ENCODE results near the gene GORAB.

The GORAB gene

DNA sequence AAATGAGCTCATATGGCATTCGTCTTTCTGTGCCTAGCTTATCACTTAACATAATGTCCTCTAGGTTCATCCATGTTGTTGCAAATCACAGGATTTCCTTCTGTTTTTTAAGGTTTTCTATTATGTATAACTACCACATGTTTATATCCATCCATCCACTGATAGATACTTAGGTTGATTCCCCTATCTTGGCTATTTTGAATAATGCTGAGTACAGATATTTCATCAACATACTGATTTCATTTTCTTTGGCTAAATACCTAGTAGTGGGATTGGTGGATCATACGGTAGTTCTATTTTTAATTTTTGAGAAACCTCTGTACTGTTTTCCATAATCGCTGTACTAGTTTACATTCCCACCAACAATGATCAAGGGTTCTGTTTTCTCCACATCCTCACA is 45.0 kb downstream of the GORAB start:
- H3K4me3 ChIP-seq (ENCODE audit: low read length) = no peak overlapping the region
- H3K27ac ChIP-seq (ENCODE audit: low read depth, low read length) = no peak overlapping the region
- H3K9me3 ChIP-seq (ENCODE audit: control insufficient read depth, insufficient read depth, low read length) = no peaks in the 10 kb centered on the region
- H3K36me3 ChIP-seq (ENCODE audit: control insufficient read depth, low read length) = no peaks in the 10 kb centered on the region
- no peaks in the 10 kb centered on the region for H4K20me1 ChIP-seq (ENCODE audit: control insufficient read depth, insufficient read depth, low read depth, low read length)
- H3F3A ChIP-seq (ENCODE audit: control insufficient read depth, insufficient read depth) = no peaks in the 10 kb centered on the region
- H3K4me1 ChIP-seq (ENCODE audit: control insufficient read depth, low read length) = no peaks in the 10 kb centered on the region
- H3K9me2 ChIP-seq (replicated peaks; ENCODE audit: control insufficient read depth, low read length) = no peaks in the 10 kb centered on the region
- H3K4me2 ChIP-seq (ENCODE audit: low read length) = no peak overlapping the region
- H3K27me3 ChIP-seq (ENCODE audit: control insufficient read depth, low read length) = no peaks in the 10 kb centered on the region
- no peaks in the 10 kb centered on the region for H3K79me2 ChIP-seq (ENCODE audit: control insufficient read depth, low read length)
- TF ChIP-seq, protein P1, sequence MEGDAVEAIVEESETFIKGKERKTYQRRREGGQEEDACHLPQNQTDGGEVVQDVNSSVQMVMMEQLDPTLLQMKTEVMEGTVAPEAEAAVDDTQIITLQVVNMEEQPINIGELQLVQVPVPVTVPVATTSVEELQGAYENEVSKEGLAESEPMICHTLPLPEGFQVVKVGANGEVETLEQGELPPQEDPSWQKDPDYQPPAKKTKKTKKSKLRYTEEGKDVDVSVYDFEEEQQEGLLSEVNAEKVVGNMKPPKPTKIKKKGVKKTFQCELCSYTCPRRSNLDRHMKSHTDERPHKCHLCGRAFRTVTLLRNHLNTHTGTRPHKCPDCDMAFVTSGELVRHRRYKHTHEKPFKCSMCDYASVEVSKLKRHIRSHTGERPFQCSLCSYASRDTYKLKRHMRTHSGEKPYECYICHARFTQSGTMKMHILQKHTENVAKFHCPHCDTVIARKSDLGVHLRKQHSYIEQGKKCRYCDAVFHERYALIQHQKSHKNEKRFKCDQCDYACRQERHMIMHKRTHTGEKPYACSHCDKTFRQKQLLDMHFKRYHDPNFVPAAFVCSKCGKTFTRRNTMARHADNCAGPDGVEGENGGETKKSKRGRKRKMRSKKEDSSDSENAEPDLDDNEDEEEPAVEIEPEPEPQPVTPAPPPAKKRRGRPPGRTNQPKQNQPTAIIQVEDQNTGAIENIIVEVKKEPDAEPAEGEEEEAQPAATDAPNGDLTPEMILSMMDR (IDR thresholded peaks at IDR 0.05; ENCODE audit: low read depth, low read length, poor library complexity, severe bottlenecking) = no peak
- no peak for TF ChIP-seq EZH2phosphoT487 (IDR thresholded peaks at IDR 0.05; ENCODE audit: borderline replicate concordance, low read length)

DNA sequence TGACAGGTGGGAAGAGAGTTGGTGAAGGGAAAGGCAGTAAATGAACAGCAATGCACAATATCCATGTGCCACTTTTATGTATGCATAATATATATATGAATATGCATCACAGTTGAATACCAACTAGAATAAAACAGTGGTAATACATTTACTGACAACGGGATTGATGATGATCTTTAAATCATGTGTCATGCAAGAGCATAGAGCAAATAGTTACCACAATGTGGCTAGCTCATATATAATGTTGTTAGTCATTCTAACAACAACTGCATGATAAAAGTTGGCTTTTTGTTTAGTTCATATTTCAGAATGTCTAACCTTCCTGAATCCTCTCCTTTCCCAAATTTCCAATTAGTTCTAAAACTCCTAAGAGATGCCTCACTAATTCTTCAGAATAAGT is 46.4 kb downstream of the GORAB start:
- Histone ChIP-seq H3K9me2 (replicated peaks; ENCODE audit: control insufficient read depth, low read length) (no peaks in the 10 kb centered on the region), H3F3A (ENCODE audit: control insufficient read depth, insufficient read depth) (no peaks in the 10 kb centered on the region), H3K27me3 (ENCODE audit: control insufficient read depth, low read length) (no peaks in the 10 kb centered on the region), H3K36me3 (ENCODE audit: control insufficient read depth, low read length) (no peaks in the 10 kb centered on the region), H3K9me3 (ENCODE audit: control insufficient read depth, insufficient read depth, low read length) (no peaks in the 10 kb centered on the region), H3K4me3 (ENCODE audit: low read length) (no peak overlapping the region), H3K27ac (ENCODE audit: low read depth, low read length) (no peak overlapping the region), H4K20me1 (ENCODE audit: control insufficient read depth, insufficient read depth, low read depth, low read length) (no peaks in the 10 kb centered on the region), H3K79me2 (ENCODE audit: control insufficient read depth, low read length) (no peaks in the 10 kb centered on the region), H3K4me2 (ENCODE audit: low read length) (no peak overlapping the region), H3K4me1 (ENCODE audit: control insufficient read depth, low read length) (no peaks in the 10 kb centered on the region)
- no peak for TF ChIP-seq EZH2phosphoT487 (IDR thresholded peaks at IDR 0.05; ENCODE audit: borderline replicate concordance, low read length)
- TF ChIP-seq, protein P1 (IDR thresholded peaks at IDR 0.05; ENCODE audit: low read depth, low read length, poor library complexity, severe bottlenecking) = no peak

DNA sequence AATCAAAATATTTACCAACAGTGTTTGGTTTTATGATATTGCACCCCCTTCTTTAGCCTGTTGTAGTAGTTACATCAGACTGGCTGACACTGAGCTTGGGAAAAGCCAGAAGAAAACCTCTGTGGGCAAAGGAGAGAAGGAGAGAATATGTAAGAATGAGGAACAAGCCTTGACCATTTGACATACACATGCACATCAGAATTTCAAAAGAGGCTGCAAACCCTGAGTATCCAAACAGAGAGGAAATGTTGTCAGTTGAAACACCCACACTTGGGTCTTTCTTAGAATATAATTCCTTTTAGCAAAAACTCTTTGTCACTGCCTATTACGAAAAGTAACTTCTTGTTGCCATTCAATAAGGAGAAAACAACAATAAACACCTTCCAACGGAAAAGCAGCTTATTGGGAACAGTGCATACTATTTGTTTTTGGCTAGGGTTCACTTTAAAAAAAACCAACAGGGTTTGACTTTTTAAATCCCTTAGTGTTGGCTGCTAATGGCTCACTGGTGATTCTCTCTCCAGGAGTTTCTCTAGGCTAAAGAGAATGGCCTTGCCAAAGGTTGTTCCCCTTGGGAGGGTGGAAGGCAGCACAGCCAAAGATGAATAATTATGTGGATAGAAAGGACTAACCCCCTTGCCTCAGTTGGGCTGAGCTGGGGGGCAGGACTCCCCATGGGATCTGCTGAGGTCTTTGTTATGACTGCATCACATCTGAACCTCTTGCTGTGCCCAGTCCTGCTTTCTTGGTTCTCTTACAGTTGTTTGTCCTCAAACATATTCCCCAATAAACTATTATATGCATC is 48.9 kb downstream of the GORAB start:
- Histone ChIP-seq H3K79me2 (ENCODE audit: control insufficient read depth, low read length) (no peaks in the 10 kb centered on the region), H3K27me3 (ENCODE audit: control insufficient read depth, low read length) (no peaks in the 10 kb centered on the region), H3F3A (ENCODE audit: control insufficient read depth, insufficient read depth) (no peaks in the 10 kb centered on the region), H3K4me1 (ENCODE audit: control insufficient read depth, low read length) (no peaks in the 10 kb centered on the region), H3K36me3 (ENCODE audit: control insufficient read depth, low read length) (no peaks in the 10 kb centered on the region), H3K9me2 (replicated peaks; ENCODE audit: control insufficient read depth, low read length) (no peaks in the 10 kb centered on the region), H3K9me3 (ENCODE audit: control insufficient read depth, insufficient read depth, low read length) (no peaks in the 10 kb centered on the region), H4K20me1 (ENCODE audit: control insufficient read depth, insufficient read depth, low read depth, low read length) (no peaks in the 10 kb centered on the region), H3K4me3 (ENCODE audit: low read length) (no peak overlapping the region), H3K27ac (ENCODE audit: low read depth, low read length) (no peak overlapping the region), H3K4me2 (ENCODE audit: low read length) (no peak overlapping the region)
- TF ChIP-seq EZH2phosphoT487 (IDR thresholded peaks at IDR 0.05; ENCODE audit: borderline replicate concordance, low read length) = no peak
- TF ChIP-seq, protein P1 (IDR thresholded peaks at IDR 0.05; ENCODE audit: low read depth, low read length, poor library complexity, severe bottlenecking) = no peak
